ENCODE data around the gene SNTG2. TPM values are rescaled to one million over a fixed set of nuclear protein-coding genes. Genes with fewer than 3 reads are reported as not detected.

The SNTG2 gene
- total and polyA plus RNA-seq, 9 donors, result 0.17 to 5.7 (median 1.3) TPM; not detected in 1

DNA sequence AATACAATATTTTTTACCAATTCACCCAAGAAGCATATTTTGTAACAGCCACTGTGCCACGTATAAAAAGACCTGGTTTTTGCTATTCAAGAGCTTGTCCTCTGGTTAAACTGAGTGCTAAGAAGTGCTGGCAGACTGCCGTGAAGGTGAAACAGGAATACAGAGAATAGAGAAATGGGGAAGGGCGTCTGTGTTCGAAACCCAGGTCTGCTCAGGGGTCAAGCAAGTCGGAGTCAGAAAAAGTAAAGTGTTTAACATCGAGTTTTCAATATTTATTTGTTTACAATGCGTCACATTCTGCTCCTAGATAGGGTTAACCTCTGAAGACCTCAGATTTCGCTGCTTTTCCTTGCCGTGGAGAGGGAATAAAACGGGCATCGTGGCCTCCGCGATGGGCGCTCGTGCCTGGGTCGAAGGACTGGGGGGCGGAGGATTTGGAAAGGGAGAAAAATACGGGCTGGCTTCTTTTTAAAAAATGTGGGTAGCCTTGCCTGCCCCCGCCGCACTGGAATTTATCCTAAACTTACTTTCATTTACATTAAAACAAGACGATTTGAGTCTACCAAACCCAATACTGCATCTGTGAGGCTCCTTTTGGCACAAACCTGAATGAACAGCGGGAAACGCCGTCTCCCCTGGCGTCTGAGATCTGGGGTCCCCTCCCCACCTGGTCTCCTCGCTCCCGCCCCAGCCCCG, 1.1 kb upstream of the SNTG2 start:
- H3K4me3 ChIP-seq, result peak overlapping the region; percentile 38
- intact Hi-C loops (cut with DNase I), result loop anchor here in 1 of 4 donors (5.0 kb wide), 1 partner anchor 598 kb away; no protein-coding TSS in a partner anchor
- TF ChIP-seq, protein P1, sequence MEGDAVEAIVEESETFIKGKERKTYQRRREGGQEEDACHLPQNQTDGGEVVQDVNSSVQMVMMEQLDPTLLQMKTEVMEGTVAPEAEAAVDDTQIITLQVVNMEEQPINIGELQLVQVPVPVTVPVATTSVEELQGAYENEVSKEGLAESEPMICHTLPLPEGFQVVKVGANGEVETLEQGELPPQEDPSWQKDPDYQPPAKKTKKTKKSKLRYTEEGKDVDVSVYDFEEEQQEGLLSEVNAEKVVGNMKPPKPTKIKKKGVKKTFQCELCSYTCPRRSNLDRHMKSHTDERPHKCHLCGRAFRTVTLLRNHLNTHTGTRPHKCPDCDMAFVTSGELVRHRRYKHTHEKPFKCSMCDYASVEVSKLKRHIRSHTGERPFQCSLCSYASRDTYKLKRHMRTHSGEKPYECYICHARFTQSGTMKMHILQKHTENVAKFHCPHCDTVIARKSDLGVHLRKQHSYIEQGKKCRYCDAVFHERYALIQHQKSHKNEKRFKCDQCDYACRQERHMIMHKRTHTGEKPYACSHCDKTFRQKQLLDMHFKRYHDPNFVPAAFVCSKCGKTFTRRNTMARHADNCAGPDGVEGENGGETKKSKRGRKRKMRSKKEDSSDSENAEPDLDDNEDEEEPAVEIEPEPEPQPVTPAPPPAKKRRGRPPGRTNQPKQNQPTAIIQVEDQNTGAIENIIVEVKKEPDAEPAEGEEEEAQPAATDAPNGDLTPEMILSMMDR (IDR thresholded peaks at IDR 0.05), result no peak
- TF ChIP-seq POLR2A (IDR thresholded peaks at IDR 0.05), result no peak
- no peak for TF ChIP-seq EP300 (IDR thresholded peaks at IDR 0.05)
- DNase-seq, result no peak
- no peaks in the 10 kb centered on the region for H3K9me3 ChIP-seq
- H3K27ac ChIP-seq, result no peak overlapping the region
- H3K27me3 ChIP-seq, result no peaks in the 10 kb centered on the region
- no peaks in the 10 kb centered on the region for H3K36me3 ChIP-seq
- peaks cover 4% of the 10 kb centered on the region for H3K4me1 ChIP-seq (ENCODE audit: insufficient read depth)
- 6 to 10% (median 7%) methylated on average over 25 to 28 of the region's 28 CpGs for WGBS, 3 donors

DNA sequence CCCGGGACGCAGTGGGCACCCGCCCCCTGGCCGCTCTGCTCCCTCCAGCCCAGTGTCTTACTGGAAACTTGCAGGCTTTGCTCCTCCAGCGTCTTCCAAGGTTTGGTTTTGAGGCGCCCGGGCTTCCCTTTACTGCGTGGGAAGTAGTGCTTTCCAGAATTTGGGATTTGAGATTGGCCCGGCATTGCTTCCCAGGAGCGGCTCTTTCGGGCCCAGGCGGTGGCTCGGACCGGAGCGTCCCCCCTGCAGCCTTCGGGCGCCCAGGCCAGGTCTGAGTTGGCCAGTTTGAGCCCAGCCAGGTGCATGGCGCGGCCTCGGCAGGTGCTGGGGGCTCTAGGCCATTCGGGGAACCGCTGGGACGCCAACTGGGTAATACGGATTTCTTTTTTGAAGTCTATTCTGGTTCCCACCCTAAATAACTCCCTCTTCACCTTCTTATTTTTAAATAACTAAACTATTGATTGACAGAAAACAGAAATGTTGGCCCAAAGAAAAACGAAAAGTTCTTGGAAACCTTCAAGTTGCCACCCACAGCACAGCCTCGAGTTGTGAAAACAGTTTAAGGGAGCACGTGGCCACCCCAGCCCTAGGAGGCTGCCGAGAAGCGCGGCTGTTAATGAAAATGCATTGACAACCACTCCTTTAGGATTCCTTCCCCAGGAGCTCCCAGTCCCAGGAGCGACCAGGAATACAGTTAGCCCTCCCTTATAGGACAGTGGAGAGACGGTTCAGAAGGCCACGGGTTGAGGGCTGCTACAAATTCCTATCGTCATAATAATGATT, 766 bp downstream of the SNTG2 start:
- no peak for TF ChIP-seq POLR2A (IDR thresholded peaks at IDR 0.05)
- no peak for TF ChIP-seq EP300 (IDR thresholded peaks at IDR 0.05)
- TF ChIP-seq, protein P1 (IDR thresholded peaks at IDR 0.05), result no peak
- Histone ChIP-seq H3K9me3 (no peaks in the 10 kb centered on the region), H3K4me3 (peak overlapping the region; percentile 38), H3K36me3 (no peaks in the 10 kb centered on the region), H3K4me1 (ENCODE audit: insufficient read depth) (peaks cover 4% of the 10 kb centered on the region), H3K27me3 (no peaks in the 10 kb centered on the region), H3K27ac (no peak overlapping the region)
- no peak for DNase-seq
- intact Hi-C loops (cut with DNase I), result loop anchor here in 1 of 4 donors (5.0 kb wide), 1 partner anchor 596 kb away; no protein-coding TSS in a partner anchor
- WGBS, 3 donors, result 28 to 34% (median 28%) methylated on average over 30 to 34 of the region's 34 CpGs

DNA sequence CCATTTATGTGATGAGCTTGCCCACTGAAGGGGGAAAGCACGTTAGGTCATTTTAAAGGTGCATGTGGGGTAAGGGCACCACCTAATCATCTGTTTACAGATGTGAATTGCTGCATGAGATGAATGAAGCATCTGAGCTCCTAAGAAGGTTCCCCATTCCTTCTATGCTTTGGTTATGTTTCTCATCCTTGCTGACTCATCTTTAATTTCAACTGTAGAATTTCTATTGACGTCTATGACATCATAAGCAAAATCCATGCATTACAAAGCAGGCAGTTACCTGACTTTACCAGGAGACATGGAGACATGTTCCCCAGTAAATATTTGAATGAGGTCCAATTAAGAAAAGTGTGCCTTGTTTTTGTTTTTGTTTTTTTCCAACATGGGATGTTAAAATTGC, 2.8 kb downstream of the SNTG2 start:
- no peak overlapping the region for H3K27ac ChIP-seq
- no peak for DNase-seq
- intact Hi-C loops (cut with DNase I), result loop anchor here in 1 of 4 donors (5.0 kb wide), 1 partner anchor 594 kb away; no protein-coding TSS in a partner anchor

More for the DNA sequence above, 2.8 kb downstream of the SNTG2 start:
- no peak overlapping the region for H3K4me3 ChIP-seq
- no peaks in the 10 kb centered on the region for H3K27me3 ChIP-seq
- TF ChIP-seq EP300 (IDR thresholded peaks at IDR 0.05) (no peak), POLR2A (IDR thresholded peaks at IDR 0.05) (no peak)
- TF ChIP-seq, protein P1 (IDR thresholded peaks at IDR 0.05), result no peak
- H3K36me3 ChIP-seq, result no peaks in the 10 kb centered on the region
- no peaks in the 10 kb centered on the region for H3K9me3 ChIP-seq
- WGBS, 3 donors, result 59 to 74% (median 68%) methylated on average over 2 of the region's 2 CpGs
- H3K4me1 ChIP-seq (ENCODE audit: insufficient read depth), result peaks cover 4% of the 10 kb centered on the region
